ENCODE measurements around the gene MYMX. TPM values are rescaled to one million over a fixed set of nuclear protein-coding genes. Genes with fewer than 3 reads are reported as not detected.

The MYMX gene
- total and polyA plus RNA-seq, 2 of the 13 experiments (the other 11 are each of a cell fraction or from before 2014, with no cell fraction given), result not detected

- Histone ChIP-seq H3K27me3 (ENCODE audit: control insufficient read depth in 1 of 2, insufficient read depth in 2 of 2, low read length in 2 of 2) (no peaks in the 10 kb centered on the region), H3K4me1 (ENCODE audit: insufficient read depth, low read length) (peaks cover 49% of the 10 kb centered on the region), H3K9me3 (ENCODE audit: low read length) (no peaks in the 10 kb centered on the region), H3K79me2 (ENCODE audit: insufficient read depth, low read length) (peaks cover 17% of the 10 kb centered on the region), H3K36me3 (replicated peaks in 1 of 2; ENCODE audit: control insufficient read depth in 1 of 2, insufficient read depth in 2 of 2, low read length in 2 of 2) (peaks cover 11 to 23% of the 10 kb centered on the region in 2 experiments), H3K9ac (ENCODE audit: insufficient read depth, low read depth, low read length) (no peak overlapping the region), H2AFZ (ENCODE audit: low read length) (no peak overlapping the region), H3K27ac (ENCODE audit: extremely low read length, insufficient read depth, low read length) (peak overlapping the region; percentile 36), H3K4me2 (ENCODE audit: low read depth, low read length) (no peak overlapping the region), H4K20me1 (ENCODE audit: insufficient read depth, low read length) (no peaks in the 10 kb centered on the region), H3K4me3 (replicated peaks in 1 of 3; ENCODE audit: insufficient read depth in 1 of 3, low read depth in 2 of 3, low read length in 3 of 3) (no peak overlapping the region)
- no TSS peak for BruUV-seq (replicated peaks)
- ATAC-seq (no peak; the same call in 2 of the 3 replicates), FAIRE-seq (no peak), DNase-seq (ENCODE audit: low spot score) (no peak)
- 80% methylated on average over 7 of the region's 7 CpGs for WGBS (ENCODE audit: low lambda C conversion rate)
- intact Hi-C loops (cut with micrococcal nuclease; ENCODE audit: unreplicated experiment) (no loop called here), in situ Hi-C loops (cut with HindIII; ENCODE audit: extremely low pct_ligation_motif_present, low pct_unique_long_range_greater_than_20kb) (no loop called here)
- POLR2A ChIA-PET, result interaction anchor here (1.5 kb wide), 1 partner anchor 19 kb away, joined by 5 read pairs; the partner anchor contains the start of gene HSP90AB1
- CTCF ChIA-PET (ENCODE audit: low intra/inter-chr PET ratio, low total read pairs), result no interaction called here
- no peak for TF ChIP-seq ZNF883 (CRISPR knock-in tag; IDR thresholded peaks at IDR 0.05; ENCODE audit: not compliant biosample characterization)
- no peak for TF ChIP-seq ADNP (CRISPR knock-in tag; IDR thresholded peaks at IDR 0.05)
- TF ChIP-seq ZNF564 (CRISPR knock-in tag; IDR thresholded peaks at IDR 0.05), result no peak
- no peak for TF ChIP-seq ZNF781 (CRISPR knock-in tag; IDR thresholded peaks at IDR 0.05; ENCODE audit: borderline replicate concordance, not compliant biosample characterization)
- no peak for TF ChIP-seq HCFC1 (IDR thresholded peaks at IDR 0.05; ENCODE audit: low read depth, low read length)
- TF ChIP-seq MTA1 (CRISPR knock-in tag; IDR thresholded peaks at IDR 0.05; ENCODE audit: borderline replicate concordance), result no peak
- peak; percentile 50 for TF ChIP-seq ZNF687 (CRISPR knock-in tag; IDR thresholded peaks at IDR 0.05)
- no peak for TF ChIP-seq ZNF574 (CRISPR knock-in tag; IDR thresholded peaks at IDR 0.05)
- TF ChIP-seq FOXJ3 (CRISPR knock-in tag; IDR thresholded peaks at IDR 0.05; ENCODE audit: borderline replicate concordance), result no peak
- TF ChIP-seq ZNF619 (CRISPR knock-in tag; IDR thresholded peaks at IDR 0.05), result no peak
- TF ChIP-seq ZNF260 (CRISPR knock-in tag; IDR thresholded peaks at IDR 0.05; ENCODE audit: borderline replicate concordance, low read depth), result no peak
- TF ChIP-seq ZNF232 (CRISPR knock-in tag; IDR thresholded peaks at IDR 0.05; ENCODE audit: borderline replicate concordance), result no peak
- TF ChIP-seq FOXK1 (CRISPR knock-in tag; IDR thresholded peaks at IDR 0.05; ENCODE audit: borderline replicate concordance, low read depth), result no peak
- no peak for TF ChIP-seq MLXIP (CRISPR knock-in tag; IDR thresholded peaks at IDR 0.05; ENCODE audit: borderline replicate concordance)
- no peak for TF ChIP-seq FOXA1 (IDR thresholded peaks at IDR 0.05)
- 0 out of 2 replicates have a peak, but pooled peaks have one; percentile 28 for TF ChIP-seq FOXA1 (CRISPR knock-in tag; IDR thresholded peaks at IDR 0.05)
Observed at GRCh38 chr6:44228433-44228832, 11.7 kb downstream of the MYMX start.
